ENCODE data around the gene GPR42. TPM values are rescaled to one million over a fixed set of nuclear protein-coding genes. Genes with fewer than 3 reads are reported as not detected.
"Not testable (repeated sequence)": the region's sequence is repeated elsewhere in the genome, so short reads cannot be mapped to it uniquely, and the experiment has no call there.

GPR42 gene
- total and polyA plus RNA-seq, 10 of the 15 experiments (the other 5 are each of a cell fraction or from before 2014, with no cell fraction given), result 0.13 TPM; not detected in 9

DNA sequence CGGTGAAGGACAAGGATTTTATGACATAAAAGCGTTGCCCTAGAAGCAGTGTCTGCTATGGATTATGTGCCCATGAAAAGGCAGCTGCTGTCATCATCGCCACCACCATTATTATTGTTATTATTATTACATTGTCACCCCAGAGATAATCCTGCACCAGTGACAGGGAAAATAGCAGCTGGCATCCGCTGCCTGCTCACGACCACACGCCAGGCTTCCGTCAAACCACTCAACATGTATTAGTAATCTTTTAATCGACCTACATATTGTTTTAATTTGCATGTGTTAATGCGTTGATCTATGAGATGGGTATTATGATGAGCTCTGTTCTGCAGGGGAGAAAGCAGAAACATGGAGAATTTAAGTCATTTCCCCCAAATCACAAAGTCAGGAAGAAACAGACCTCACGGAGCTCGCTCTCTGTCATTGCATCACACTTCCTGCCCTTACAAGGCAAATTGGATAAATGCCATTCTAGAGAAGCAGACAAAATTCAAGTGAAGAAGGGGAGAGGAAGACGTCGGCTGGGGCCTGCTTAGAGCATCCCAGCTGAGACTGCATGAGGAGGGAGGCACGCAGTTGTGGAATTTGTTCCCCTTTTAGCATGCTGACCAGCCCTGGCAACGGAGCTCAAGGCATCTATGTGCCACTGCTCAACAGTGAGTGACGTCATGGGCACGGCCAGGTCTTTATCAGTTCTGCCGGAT lies 12.8 kb upstream of the GPR42 start, which contains the start of gene FFAR3 (continued):
- TF ChIP-seq, protein P1, sequence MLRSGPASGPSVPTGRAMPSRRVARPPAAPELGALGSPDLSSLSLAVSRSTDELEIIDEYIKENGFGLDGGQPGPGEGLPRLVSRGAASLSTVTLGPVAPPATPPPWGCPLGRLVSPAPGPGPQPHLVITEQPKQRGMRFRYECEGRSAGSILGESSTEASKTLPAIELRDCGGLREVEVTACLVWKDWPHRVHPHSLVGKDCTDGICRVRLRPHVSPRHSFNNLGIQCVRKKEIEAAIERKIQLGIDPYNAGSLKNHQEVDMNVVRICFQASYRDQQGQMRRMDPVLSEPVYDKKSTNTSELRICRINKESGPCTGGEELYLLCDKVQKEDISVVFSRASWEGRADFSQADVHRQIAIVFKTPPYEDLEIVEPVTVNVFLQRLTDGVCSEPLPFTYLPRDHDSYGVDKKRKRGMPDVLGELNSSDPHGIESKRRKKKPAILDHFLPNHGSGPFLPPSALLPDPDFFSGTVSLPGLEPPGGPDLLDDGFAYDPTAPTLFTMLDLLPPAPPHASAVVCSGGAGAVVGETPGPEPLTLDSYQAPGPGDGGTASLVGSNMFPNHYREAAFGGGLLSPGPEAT (IDR thresholded peaks at IDR 0.05; ENCODE audit: low read depth), result no peak
- TF ChIP-seq CREB1 (IDR thresholded peaks at IDR 0.05; ENCODE audit: low read depth), result no peak
- TF ChIP-seq, protein P2, sequence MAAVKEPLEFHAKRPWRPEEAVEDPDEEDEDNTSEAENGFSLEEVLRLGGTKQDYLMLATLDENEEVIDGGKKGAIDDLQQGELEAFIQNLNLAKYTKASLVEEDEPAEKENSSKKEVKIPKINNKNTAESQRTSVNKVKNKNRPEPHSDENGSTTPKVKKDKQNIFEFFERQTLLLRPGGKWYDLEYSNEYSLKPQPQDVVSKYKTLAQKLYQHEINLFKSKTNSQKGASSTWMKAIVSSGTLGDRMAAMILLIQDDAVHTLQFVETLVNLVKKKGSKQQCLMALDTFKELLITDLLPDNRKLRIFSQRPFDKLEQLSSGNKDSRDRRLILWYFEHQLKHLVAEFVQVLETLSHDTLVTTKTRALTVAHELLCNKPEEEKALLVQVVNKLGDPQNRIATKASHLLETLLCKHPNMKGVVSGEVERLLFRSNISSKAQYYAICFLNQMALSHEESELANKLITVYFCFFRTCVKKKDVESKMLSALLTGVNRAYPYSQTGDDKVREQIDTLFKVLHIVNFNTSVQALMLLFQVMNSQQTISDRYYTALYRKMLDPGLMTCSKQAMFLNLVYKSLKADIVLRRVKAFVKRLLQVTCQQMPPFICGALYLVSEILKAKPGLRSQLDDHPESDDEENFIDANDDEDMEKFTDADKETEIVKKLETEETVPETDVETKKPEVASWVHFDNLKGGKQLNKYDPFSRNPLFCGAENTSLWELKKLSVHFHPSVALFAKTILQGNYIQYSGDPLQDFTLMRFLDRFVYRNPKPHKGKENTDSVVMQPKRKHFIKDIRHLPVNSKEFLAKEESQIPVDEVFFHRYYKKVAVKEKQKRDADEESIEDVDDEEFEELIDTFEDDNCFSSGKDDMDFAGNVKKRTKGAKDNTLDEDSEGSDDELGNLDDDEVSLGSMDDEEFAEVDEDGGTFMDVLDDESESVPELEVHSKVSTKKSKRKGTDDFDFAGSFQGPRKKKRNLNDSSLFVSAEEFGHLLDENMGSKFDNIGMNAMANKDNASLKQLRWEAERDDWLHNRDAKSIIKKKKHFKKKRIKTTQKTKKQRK (IDR thresholded peaks at IDR 0.05; ENCODE audit: low read depth, low read length), result no peak
- no peak for TF ChIP-seq NFYA (IDR thresholded peaks at IDR 0.05; ENCODE audit: borderline replicate concordance, low read depth, low read length)

DNA sequence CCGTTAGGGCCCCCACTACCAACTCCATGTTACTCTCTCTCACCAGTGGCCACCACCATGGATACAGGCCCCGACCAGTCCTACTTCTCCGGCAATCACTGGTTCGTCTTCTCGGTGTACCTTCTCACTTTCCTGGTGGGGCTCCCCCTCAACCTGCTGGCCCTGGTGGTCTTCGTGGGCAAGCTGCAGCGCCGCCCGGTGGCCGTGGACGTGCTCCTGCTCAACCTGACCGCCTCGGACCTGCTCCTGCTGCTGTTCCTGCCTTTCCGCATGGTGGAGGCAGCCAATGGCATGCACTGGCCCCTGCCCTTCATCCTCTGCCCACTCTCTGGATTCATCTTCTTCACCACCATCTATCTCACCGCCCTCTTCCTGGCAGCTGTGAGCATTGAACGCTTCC lies 12.0 kb upstream of the GPR42 start:
- H3K27me3 ChIP-seq (replicated peaks in 1 of 2; ENCODE audit: control insufficient read depth in 2 of 2, insufficient read depth in 2 of 2, low read length in 1 of 2); in situ Hi-C loops (cut with MboI); H3K36me3 ChIP-seq (ENCODE audit: control insufficient read depth in 2 of 2, insufficient read depth in 2 of 2, low read length in 1 of 2); BruUV-seq (replicated peaks); H3K9ac ChIP-seq (ENCODE audit: control insufficient read depth, insufficient read depth, low read length); H3K4me3 ChIP-seq; FAIRE-seq; H3K27ac ChIP-seq (ENCODE audit: control insufficient read depth, insufficient read depth); H3K9me3 ChIP-seq (replicated peaks; ENCODE audit: control insufficient read depth, insufficient read depth, low read length); H3K4me2 ChIP-seq (ENCODE audit: control insufficient read depth, insufficient read depth); CTCF ChIA-PET; H4K20me1 ChIP-seq (ENCODE audit: control insufficient read depth, insufficient read depth); intact Hi-C loops (cut with micrococcal nuclease; ENCODE audit: unreplicated experiment); H3K79me2 ChIP-seq (ENCODE audit: control insufficient read depth, insufficient read depth, low read length); POLR2A ChIA-PET; DNase-seq (ENCODE audit: low read depth, low spot score); ATAC-seq; H2AFZ ChIP-seq (ENCODE audit: control insufficient read depth, low read depth, low read length): not testable (repeated sequence)
- RAD21 ChIA-PET (ENCODE audit: unreplicated experiment), result interaction anchor here (6.7 kb wide), 1 partner anchor 110 kb away, joined by 143 read pairs; no protein-coding TSS in a partner anchor
- H3K4me1 ChIP-seq (ENCODE audit: control insufficient read depth, insufficient read depth, low read length), result peaks cover 21% of the 10 kb centered on the region
- SMC1A ChIA-PET (ENCODE audit: uncharacterized antibody, unreplicated experiment), result interaction anchor here (1.4 to 7.1 kb wide), 3 partner anchors 103 to 150 kb away, joined by 3 to 123 read pairs (median 17); no protein-coding TSS in a partner anchor
- 37% methylated on average over 10 of the region's 16 CpGs for WGBS (ENCODE audit: insufficient coverage, insufficient replicate concordance, low lambda C conversion rate, missing lambda C conversion rate)

DNA sequence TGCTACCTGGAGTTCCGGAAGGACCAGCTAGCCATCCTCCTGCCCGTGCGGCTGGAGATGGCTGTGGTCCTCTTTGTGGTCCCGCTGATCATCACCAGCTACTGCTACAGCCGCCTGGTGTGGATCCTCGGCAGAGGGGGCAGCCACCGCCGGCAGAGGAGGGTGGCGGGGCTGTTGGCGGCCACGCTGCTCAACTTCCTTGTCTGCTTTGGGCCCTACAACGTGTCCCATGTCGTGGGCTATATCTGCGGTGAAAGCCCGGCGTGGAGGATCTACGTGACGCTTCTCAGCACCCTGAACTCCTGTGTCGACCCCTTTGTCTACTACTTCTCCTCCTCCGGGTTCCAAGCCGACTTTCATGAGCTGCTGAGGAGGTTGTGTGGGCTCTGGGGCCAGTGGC lies 11.5 kb upstream of the GPR42 start:
- H3K79me2 ChIP-seq (ENCODE audit: control insufficient read depth, insufficient read depth, low read length); H2AFZ ChIP-seq (ENCODE audit: control insufficient read depth, low read depth, low read length); in situ Hi-C loops (cut with MboI); H3K4me3 ChIP-seq; H3K27me3 ChIP-seq (replicated peaks in 1 of 2; ENCODE audit: control insufficient read depth in 2 of 2, insufficient read depth in 2 of 2, low read length in 1 of 2); ATAC-seq; RAD21 ChIA-PET (ENCODE audit: unreplicated experiment); FAIRE-seq; CTCF ChIA-PET; DNase-seq (ENCODE audit: low read depth, low spot score); H3K4me2 ChIP-seq (ENCODE audit: control insufficient read depth, insufficient read depth); H4K20me1 ChIP-seq (ENCODE audit: control insufficient read depth, insufficient read depth); intact Hi-C loops (cut with micrococcal nuclease; ENCODE audit: unreplicated experiment); H3K27ac ChIP-seq (ENCODE audit: control insufficient read depth, insufficient read depth); H3K9ac ChIP-seq (ENCODE audit: control insufficient read depth, insufficient read depth, low read length); POLR2A ChIA-PET; SMC1A ChIA-PET (ENCODE audit: uncharacterized antibody, unreplicated experiment); BruUV-seq (replicated peaks); H3K9me3 ChIP-seq (replicated peaks; ENCODE audit: control insufficient read depth, insufficient read depth, low read length); H3K36me3 ChIP-seq (ENCODE audit: control insufficient read depth in 2 of 2, insufficient read depth in 2 of 2, low read length in 1 of 2): not testable (repeated sequence)
- WGBS (ENCODE audit: insufficient coverage, insufficient replicate concordance, low lambda C conversion rate, missing lambda C conversion rate), result 66% methylated on average over 16 of the region's 21 CpGs
- H3K4me1 ChIP-seq (ENCODE audit: control insufficient read depth, insufficient read depth, low read length), result peaks cover 20% of the 10 kb centered on the region

All from GM12878 (cell line).